ENCODE data around the gene CALML4. TPM values are rescaled to one million over a fixed set of nuclear protein-coding genes. Genes with fewer than 3 reads are reported as not detected.
"Not testable (repeated sequence)": the region's sequence is repeated elsewhere in the genome, so short reads cannot be mapped to it uniquely, and the experiment has no call there.

CALML4 gene
- total RNA-seq, 1 donor from 2014 or later = 0.91 TPM

DNA sequence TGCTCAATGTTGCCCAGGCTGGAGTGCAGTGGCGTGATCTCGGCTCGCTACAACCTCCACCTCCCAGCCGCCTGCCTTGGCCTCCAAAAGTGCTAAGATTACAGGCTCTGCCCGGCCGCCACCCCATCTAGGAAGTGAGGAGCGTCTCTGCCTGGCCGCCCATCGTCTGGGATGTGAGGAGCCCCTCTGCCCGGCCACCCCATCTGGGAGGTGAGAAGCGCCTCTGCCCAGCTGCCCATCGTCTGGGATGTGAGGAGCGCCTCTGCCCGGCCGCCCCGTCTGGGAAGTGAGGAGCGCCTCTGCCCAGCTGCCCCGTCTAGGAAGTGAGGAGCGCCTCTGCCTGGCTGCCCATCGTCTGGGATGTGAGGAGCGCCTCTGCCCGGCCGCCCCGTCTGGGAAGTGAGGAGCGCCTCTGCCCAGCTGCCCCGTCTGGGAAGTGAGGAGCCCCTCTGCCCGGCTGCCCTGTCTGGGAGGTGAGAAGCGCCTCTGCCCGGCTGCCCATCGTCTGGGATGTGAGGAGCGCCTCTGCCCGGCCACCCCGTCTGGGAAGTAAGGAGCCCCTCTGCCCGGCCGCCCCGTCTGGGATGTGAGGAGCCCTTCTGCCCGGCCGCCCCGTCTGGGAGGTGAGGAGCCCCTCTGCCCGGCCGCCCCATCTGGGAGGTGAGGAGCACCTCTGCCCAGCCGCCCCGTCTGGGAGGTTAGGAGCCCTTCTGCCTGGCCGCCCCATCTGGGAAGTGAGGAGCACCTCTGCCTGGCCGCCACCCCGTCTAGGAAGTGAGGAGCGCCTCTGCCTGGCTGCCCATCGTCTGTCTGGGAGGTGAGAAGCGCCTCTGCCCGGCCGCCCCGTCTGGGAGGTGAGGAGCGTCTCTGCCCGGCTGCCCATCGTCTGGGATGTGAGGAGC is 16.6 kb upstream of the CALML4 start:
- H3K4me3 Mint-ChIP-seq (ENCODE audit: unreplicated experiment) = not testable (repeated sequence)
- H3K79me2 ChIP-seq (ENCODE audit: insufficient read depth, low read length) = peaks cover 61% of the 10 kb centered on the region

DNA sequence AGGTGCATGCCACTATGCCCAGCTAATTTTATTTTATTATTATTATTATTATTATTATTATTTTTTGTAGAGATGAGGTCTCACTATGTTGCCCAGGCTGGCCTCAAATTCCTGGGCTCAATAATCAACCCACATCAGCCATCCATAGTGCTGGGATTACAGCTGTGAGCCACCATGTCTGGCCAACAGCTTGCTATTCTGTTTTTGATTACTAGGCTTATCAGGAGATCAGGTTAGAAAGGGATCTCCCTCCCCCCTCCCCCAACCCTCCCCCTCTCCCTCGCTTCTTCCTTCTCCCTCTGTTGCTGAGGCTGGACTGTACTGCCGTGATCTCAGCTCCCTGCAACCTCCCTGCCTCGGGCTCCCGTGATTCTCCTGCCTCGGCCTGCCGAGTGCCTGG is 15.8 kb upstream of the CALML4 start:
- Mint-ChIP-seq H3K9me3 (ENCODE audit: unreplicated experiment) (no peaks in the 10 kb centered on the region), H3K4me1 (ENCODE audit: low read depth, unreplicated experiment) (peaks cover 1% of the 10 kb centered on the region), H3K27ac (ENCODE audit: unreplicated experiment) (no peak overlapping the region), H3K4me3 (ENCODE audit: unreplicated experiment) (no peak overlapping the region), H3K27me3 (ENCODE audit: low read depth, unreplicated experiment) (no peaks in the 10 kb centered on the region), H3K36me3 (ENCODE audit: low read depth, unreplicated experiment) (peaks cover 16% of the 10 kb centered on the region)
- Histone ChIP-seq H3K4me3 (ENCODE audit: insufficient read depth, low read depth, low read length) (no peak overlapping the region), H3K9me3 (ENCODE audit: insufficient read depth, low read depth, low read length) (no peaks in the 10 kb centered on the region), H3K9ac (ENCODE audit: low read length) (no peak overlapping the region), H3K79me2 (ENCODE audit: insufficient read depth, low read length) (peaks cover 60% of the 10 kb centered on the region), H4K20me1 (ENCODE audit: insufficient read depth, low read length) (peaks cover 44% of the 10 kb centered on the region), H3K4me2 (ENCODE audit: low read length) (no peak overlapping the region), H2AFZ (ENCODE audit: low read depth, low read length) (no peak overlapping the region), H3K36me3 (ENCODE audit: insufficient read depth, low read length) (peaks cover 2% of the 10 kb centered on the region), H3K27me3 (ENCODE audit: insufficient read depth, low read length) (no peaks in the 10 kb centered on the region), H3K27ac (ENCODE audit: low read depth, low read length) (no peak overlapping the region), H3K4me1 (ENCODE audit: insufficient read depth, low read length) (no peaks in the 10 kb centered on the region)
- FAIRE-seq = no peak
- DNase-seq (ENCODE audit: low read depth) = no peak
- TF ChIP-seq EZH2 (IDR thresholded peaks at IDR 0.05; ENCODE audit: insufficient read depth, low read length) = no peak
- TF ChIP-seq, protein P1, sequence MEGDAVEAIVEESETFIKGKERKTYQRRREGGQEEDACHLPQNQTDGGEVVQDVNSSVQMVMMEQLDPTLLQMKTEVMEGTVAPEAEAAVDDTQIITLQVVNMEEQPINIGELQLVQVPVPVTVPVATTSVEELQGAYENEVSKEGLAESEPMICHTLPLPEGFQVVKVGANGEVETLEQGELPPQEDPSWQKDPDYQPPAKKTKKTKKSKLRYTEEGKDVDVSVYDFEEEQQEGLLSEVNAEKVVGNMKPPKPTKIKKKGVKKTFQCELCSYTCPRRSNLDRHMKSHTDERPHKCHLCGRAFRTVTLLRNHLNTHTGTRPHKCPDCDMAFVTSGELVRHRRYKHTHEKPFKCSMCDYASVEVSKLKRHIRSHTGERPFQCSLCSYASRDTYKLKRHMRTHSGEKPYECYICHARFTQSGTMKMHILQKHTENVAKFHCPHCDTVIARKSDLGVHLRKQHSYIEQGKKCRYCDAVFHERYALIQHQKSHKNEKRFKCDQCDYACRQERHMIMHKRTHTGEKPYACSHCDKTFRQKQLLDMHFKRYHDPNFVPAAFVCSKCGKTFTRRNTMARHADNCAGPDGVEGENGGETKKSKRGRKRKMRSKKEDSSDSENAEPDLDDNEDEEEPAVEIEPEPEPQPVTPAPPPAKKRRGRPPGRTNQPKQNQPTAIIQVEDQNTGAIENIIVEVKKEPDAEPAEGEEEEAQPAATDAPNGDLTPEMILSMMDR (IDR thresholded peaks at IDR 0.05; ENCODE audit: insufficient read depth, low read depth, low read length) = no peak

More for the DNA sequence above, 16.6 kb upstream of the CALML4 start:
- H2AFZ ChIP-seq (ENCODE audit: low read depth, low read length); DNase-seq (ENCODE audit: low read depth); FAIRE-seq; H3K36me3 ChIP-seq (ENCODE audit: insufficient read depth, low read length); H3K27ac Mint-ChIP-seq (ENCODE audit: unreplicated experiment); H3K9me3 ChIP-seq (ENCODE audit: insufficient read depth, low read depth, low read length); H3K27me3 Mint-ChIP-seq (ENCODE audit: low read depth, unreplicated experiment); H3K4me1 ChIP-seq (ENCODE audit: insufficient read depth, low read length); H3K4me1 Mint-ChIP-seq (ENCODE audit: low read depth, unreplicated experiment); H3K4me3 ChIP-seq (ENCODE audit: insufficient read depth, low read depth, low read length); H3K4me2 ChIP-seq (ENCODE audit: low read length); H3K9ac ChIP-seq (ENCODE audit: low read length); H3K27ac ChIP-seq (ENCODE audit: low read depth, low read length); H3K9me3 Mint-ChIP-seq (ENCODE audit: unreplicated experiment); H3K27me3 ChIP-seq (ENCODE audit: insufficient read depth, low read length): not testable (repeated sequence)
- peaks cover 11% of the 10 kb centered on the region for H3K36me3 Mint-ChIP-seq (ENCODE audit: low read depth, unreplicated experiment)
- peaks cover 44% of the 10 kb centered on the region for H4K20me1 ChIP-seq (ENCODE audit: insufficient read depth, low read length)

DNA sequence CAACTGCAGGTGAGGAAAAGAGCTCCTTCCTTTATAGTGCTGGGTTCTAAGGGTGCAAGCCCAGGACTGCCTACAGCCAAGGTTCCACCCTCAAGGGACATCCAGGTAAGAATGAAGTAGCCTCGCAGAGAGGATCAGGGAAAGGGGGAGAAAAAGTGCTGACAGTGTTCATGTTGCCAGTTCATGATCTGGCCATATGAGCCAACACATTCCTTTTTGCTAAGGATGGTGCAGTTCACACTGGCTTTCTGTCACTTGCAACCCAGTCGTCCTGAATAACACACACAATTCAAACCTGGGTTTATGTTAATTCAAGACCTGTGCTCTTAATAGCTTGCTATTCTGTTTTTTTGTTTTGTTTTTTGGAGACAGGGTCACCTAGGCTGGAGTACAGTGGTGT is 15.4 kb upstream of the CALML4 start:
- peaks cover 1% of the 10 kb centered on the region for H3K4me1 Mint-ChIP-seq (ENCODE audit: low read depth, unreplicated experiment)
- peaks cover 2% of the 10 kb centered on the region for H3K36me3 ChIP-seq (ENCODE audit: insufficient read depth, low read length)
- H3K4me3 ChIP-seq (ENCODE audit: insufficient read depth, low read depth, low read length) = no peak overlapping the region
- H3K27ac ChIP-seq (ENCODE audit: low read depth, low read length) = no peak overlapping the region
- peaks cover 18% of the 10 kb centered on the region for H3K36me3 Mint-ChIP-seq (ENCODE audit: low read depth, unreplicated experiment)
- H2AFZ ChIP-seq (ENCODE audit: low read depth, low read length) = no peak overlapping the region
- H3K9me3 ChIP-seq (ENCODE audit: insufficient read depth, low read depth, low read length) = no peaks in the 10 kb centered on the region
- peaks cover 55% of the 10 kb centered on the region for H3K79me2 ChIP-seq (ENCODE audit: insufficient read depth, low read length)
- FAIRE-seq (no peak), DNase-seq (ENCODE audit: low read depth) (no peak)
- H3K4me2 ChIP-seq (ENCODE audit: low read length) = no peak overlapping the region
- H3K9ac ChIP-seq (ENCODE audit: low read length) = no peak overlapping the region
- H3K27me3 Mint-ChIP-seq (ENCODE audit: low read depth, unreplicated experiment) = no peaks in the 10 kb centered on the region
- no peaks in the 10 kb centered on the region for H3K27me3 ChIP-seq (ENCODE audit: insufficient read depth, low read length)
- no peak for TF ChIP-seq EZH2 (IDR thresholded peaks at IDR 0.05; ENCODE audit: insufficient read depth, low read length)
- TF ChIP-seq, protein P1 (IDR thresholded peaks at IDR 0.05; ENCODE audit: insufficient read depth, low read depth, low read length) = no peak
- no peak overlapping the region for H3K27ac Mint-ChIP-seq (ENCODE audit: unreplicated experiment)
- no peaks in the 10 kb centered on the region for H3K9me3 Mint-ChIP-seq (ENCODE audit: unreplicated experiment)
- peaks cover 44% of the 10 kb centered on the region for H4K20me1 ChIP-seq (ENCODE audit: insufficient read depth, low read length)
- H3K4me1 ChIP-seq (ENCODE audit: insufficient read depth, low read length) = no peaks in the 10 kb centered on the region
- no peak overlapping the region for H3K4me3 Mint-ChIP-seq (ENCODE audit: unreplicated experiment)
